HG02981 (cell line): ENCODE results near the gene KRT31.
"Not testable (repeated sequence)": the region's sequence is repeated elsewhere in the genome, so short reads cannot be mapped to it uniquely, and the experiment has no call there.

Experiments used
- ATAC-seq: cut with Tn5 transposase; IDR thresholded peaks from one replicate; pipeline ENCODE4 v1.9.1; 2021; ENCODE audit warnings: mild to moderate bottlenecking, moderate library complexity; ENCODE audit not compliant: unreplicated experiment

The KRT31 gene

DNA sequence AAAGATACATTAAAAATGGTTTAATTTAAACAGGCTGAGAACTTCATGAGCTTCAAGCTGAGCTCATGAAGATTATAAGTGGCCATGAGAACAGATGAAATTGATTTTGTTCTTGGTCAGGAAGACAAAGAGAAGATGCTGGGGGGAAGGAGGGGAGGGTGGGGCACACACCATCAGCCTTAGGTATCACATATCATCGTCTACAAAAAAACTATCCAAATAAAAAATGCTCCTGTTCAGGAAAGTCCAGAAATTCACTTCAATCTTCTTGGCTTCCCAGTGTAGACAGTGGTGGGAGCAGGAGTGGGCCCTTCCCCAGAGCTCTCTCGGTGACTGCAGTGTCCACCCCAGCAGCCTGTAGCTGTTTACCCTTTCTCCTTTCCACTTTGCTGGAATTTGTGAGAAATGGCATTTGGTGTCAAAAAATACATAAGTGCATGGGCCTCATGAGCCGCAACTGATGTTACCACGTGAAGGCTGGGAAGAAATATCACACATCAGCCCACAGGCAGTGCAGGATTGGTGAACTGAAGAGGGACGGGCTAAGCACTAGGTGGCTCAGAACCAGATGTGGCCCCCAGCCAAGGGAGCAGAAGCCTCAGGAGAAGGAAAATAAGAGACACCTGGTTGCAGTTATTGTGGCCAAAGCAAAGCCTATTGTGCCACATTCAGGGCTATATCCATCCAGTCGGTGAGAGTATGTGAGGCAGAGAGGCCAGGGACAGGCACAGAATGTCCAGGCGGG, 20.9 kb upstream of the KRT31 start:
- ATAC-seq, result no peak

DNA sequence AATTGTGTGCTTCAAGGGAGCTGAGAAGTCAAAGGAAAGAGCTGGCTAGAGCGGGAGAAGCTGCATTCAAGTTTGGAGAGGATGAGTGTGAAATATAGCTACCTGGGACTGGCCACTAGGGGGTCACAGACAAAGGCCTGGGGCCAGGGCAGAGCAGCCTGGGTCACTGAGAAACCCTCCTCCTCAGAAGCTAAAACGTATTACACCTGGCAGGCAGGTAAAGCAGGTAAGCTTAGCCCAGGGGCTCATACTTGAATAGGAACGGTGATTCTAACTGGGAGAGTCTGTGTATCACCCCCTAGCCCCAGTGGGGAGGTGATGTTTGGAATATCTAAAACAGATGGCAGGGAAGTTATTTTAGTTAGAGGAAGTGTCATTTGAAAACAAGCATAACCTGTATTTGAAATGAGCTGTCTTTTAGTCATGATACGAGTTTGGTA, 20.2 kb upstream of the KRT31 start:
- no peak for ATAC-seq

DNA sequence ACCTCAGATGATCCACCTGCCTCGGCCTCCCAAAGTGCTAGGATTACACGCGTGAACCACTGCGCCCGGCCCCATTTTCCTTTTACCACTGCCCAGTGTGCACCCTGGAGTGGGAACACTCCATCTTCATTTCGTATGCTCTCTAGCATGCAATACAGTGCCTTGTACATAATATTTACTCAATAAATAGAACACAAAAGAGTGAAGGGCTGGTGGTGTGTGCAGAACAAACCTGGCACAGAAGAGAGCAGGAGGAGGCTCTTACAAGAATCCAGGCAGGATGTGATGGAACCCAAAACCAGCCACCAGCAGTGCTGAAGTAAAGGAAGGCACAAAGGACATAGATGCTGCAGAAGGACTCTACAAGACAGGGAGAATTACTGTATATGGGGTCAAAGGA, 19.7 kb upstream of the KRT31 start:
- ATAC-seq, result no peak

DNA sequence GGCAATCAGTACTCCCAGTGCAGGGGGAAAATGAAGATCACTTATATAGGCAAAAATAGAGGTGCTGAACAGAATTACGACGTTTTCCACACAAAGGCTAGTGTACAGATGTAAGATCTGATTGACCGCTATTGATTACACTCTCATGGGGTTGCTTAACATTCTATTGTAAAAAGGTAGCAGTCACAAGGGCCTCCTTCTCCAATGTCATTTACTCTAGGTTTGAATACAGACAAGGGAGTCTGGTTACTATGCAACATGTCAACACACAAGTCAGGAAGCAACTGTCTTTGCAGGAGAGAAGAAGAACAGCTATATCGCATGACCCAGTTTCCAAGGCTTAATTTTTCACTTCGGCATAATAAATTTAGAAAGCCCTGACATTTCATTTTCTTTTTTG, 19.1 kb upstream of the KRT31 start:
- no peak for ATAC-seq

DNA sequence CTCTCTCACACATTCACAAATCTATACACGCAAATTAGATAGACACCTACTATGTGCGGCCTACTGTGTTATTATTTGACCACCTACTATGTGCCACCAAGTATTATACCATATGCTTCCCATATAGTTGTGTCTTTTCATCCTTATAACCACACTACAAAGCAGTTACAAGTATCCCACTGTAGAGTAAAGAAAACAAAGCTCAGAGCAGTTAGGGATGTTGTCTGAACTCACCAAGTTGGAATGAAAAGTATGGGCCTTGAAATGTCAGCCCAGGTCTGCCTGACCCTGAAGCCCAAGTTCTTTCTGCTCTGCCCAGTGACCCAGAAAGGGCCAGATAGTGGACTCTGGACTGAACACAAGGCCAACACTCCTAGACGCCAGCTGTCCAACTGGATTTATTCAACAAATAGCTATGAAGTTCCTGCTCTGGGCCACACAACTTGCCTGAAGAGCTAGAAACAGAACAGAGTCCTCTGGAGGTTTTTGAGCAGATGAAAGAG, 18.5 kb upstream of the KRT31 start:
- no peak for ATAC-seq

DNA sequence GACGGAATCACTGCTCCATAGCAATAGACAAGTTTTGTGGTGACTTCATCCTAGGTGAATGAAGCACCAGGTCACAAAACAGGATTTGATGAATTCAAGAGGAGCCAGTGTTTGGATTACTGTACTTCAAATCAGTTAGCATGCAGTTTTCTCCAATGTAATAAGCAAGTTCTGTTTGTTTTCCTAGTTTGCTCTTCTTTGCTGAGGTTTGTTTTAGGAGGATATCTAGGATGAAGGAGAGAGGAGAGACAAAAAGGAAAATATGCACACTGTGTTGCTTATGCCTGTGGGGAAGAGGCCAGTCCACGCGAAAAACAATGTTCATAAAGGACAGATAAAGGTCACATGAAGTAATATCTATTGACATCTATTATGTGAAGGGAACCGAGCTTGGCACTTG, 18.0 kb upstream of the KRT31 start:
- ATAC-seq, result no peak

DNA sequence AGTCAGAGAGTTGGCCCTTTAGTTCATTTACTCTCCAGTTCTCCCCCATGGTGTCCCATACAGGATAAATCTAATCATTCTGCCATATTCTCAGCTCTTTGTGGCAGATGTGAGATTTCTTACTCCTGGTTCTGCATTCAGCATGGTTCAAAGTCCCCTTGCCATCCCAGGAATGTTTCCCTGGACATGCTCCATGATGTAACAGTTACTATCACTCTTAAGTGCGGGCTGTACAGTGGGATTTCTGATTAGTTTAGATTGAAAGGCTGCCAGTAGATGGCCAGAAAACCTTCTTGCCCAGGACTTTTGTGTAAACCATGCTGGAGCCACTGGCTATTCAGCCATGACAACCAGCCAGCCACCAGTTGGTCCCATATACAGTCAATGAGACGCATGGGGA, 16.6 kb upstream of the KRT31 start:
- no peak for ATAC-seq

DNA sequence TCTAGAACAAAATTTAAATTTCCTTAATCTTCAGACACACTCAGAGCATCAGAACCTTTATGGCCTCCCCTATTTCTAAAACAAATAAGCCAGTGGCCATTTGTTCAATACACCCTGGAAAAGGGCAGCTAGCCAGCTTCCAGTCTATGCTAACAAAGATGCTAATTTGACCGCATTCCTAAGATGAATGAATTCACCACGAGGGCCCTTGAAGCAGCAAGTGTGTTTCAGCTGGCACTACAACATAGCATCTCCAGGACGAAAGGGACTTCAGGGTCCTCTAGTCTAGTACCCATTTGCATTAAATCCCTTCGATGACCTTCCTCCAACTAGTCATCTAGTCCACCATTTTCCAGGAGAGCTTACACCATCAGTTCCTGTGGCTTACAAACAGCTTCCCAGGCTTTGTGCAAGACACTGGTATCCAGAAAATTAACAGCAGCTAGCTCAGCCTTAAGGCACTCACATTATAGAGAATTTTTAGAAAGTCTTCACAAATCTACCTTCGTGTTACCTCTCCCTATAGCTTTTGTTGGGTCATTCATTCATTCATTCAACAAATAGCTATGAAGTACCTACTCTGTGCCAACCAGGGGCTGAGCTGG, 16.0 kb upstream of the KRT31 start:
- ATAC-seq, result no peak

DNA sequence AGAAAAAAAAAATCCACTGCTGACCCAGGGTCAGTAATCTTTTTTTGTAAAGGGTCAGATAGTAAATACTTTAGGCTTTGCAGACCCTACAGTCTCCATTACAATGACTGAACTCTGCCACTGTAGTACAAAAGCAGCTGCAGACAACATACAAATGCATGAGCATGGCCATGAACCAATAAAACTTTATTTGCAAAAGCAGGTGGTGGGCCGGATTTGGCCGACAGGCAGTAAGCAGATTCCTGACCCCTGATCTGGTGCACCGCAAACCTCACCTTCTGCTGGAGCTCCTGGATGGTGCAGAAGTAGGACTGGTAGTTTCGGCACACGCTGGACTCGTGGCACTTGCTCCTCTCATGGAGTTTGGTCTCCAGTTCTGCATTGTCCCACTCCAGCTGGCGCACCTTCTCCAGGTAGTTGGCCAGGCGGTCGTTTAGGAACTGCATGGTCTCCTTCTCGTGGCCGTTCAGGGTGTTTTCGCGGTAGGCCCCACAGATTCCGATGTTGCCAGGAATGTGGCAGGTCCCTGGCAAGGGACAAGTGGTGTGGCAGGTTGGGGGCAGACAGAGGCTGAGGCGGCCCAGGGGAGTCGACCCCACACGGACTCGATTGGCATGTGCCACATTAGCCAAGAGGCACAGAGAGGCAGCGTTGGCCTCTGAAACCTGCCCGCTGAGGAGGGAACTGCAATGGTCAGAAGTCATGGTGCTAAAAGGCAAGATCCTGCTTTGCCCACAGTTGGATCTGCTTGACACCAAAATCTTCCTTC, 13.8 kb upstream of the KRT31 start:
- ATAC-seq, result no peak

DNA sequence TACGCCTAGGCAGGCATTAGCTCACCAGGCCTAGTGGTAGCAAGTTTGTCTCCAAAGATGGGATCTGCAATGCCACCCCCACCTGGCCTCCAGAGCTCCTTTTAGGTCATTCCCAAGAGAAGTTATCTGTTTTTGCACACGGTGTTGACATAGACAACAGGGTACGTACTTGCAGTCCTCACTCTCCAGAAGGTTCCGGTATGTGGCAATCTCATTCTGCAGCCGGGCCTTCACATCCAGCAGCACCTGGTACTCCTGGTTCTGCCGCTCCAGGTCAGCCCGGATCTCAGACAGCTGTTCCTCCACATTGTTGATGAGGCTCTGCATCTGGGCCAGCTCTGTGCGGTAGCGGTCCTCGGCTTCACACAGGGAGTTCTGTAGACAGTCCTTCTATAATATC, 9.8 kb upstream of the KRT31 start:
- ATAC-seq, result no peak

DNA sequence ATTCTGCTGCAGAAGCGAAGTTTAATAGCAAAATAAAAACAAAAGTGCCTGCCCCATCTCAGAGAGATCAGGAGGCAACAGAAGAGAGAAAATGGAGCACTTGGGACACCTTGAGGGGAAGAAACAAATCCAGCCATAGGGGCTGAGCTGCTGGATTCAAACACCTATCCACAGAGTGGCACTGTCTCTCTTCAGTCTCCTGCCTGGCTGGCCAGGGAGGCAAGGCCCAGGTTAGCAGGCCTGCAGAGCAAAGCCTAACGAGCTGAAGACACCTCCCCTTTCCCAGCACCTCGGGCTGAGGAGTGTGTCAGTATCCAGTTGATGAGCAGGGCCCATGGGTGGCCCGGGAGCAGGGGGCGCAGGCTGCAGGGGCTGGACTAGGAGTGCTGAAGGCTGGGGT, 8.8 kb upstream of the KRT31 start:
- ATAC-seq, result no peak

DNA sequence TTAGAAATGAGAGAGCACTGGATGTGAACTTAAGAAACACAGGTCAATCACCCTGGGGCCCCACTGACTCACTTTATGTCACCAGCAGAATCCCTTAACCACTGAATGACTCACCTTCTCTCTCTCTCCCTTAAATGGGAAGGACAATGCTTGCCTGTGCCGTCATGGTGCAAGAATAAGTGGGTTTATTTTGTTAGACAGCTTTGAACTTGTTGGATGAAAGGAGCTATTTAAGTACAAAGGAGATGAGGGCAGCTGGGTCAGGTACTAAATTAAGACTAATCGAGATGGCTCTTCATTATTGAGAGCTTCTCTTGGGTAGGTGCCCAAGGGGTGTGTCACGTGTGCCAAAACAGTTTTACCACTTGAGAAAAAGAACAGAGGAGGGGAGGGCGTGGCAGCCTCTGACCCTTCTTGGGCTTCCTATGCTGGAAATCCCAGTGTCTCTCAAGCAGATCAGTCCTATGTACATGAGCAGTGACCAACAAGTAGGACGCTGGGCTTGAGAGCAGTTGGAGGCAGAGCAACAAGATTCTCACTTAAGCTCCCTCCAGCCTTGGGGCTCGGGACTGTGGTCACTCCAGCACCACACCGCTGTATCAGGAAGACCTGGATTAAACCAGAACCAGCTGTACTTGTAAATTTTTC, 6.7 kb upstream of the KRT31 start:
- ATAC-seq, result no peak

DNA sequence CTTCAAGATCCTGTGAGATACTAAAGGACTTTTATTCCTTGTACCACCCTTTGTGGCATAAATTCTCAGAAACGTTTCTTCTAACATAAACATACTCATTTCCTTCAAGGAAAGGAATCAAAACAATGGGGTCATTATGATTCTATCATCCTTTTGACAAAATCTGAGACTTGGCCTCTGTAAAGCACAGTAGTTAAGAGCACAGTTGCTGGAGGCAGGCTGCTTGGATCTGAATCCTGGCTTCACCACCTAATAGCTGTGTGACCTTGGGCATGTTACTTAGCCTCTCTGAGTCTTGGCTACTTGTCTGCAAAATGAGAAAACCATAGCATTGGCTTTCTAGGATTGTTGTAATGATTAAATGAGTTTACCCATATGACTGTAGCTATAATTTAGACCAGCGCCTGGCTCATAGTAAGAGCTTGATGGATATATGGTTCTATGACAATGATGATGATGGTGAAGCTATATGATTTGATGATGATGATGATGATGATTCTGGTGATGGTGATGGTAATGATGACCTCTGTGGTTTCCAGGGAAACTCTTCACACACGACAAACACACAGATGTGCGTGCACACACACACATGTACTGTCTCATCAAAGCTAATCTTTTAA, 6.1 kb upstream of the KRT31 start:
- ATAC-seq, result no peak

DNA sequence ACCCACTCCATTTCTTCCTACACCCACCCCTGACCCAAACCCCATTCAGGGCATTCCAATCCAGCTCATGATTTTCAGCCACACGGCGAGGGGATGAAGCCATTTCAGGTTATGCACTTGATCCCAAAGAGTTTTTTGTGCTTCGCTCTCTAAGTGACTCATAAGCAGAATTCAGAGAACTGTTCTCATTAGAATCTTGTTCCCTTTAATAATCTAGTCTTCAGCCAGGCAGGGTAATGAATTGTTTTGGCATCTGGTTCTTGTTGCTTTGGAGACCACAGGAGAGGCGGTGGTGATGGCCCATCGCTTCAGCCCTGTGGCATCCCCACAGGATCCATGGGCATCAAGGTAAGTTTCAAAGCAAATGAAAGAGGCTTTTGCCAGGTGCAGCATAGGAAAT, 4.8 kb upstream of the KRT31 start:
- no peak for ATAC-seq

DNA sequence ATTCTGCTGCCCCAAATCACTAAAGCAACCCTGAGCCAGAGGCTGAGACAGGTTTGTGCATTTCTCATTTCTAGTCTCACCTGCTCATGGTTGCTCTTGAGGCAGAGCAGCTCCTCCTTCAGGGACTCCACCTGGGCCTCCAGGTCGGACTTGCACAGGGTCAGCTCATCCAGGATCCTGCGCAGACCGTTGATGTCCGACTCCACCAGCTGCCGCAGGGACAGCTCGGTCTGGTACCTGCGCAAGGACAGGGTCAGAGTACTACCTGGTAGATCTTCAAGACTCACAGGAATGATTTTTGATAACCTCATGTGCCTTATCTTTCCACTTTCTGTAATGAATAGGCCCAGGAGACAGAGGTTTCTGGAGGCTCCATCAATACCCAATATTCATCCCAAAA, 1.1 kb downstream of the KRT31 start:
- ATAC-seq, result no peak

DNA sequence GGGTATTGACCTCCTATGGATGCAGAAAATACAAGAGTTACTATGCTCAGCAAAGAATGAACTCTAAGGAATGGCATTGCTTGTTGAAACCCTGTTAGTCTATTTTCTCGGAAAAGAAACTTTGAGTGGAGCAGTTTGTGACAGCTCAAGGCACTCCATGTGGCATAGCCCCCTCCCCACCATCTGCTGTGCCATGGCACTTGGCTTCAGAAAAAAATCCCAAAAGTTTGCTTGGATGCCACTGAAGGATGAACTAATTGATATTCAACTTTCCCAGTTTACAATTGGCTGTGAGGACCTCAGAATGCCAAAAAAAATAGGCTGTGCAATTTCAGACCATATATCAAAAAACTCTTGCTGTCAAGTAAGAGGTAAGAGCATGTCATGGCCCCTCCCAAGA, 1.8 kb downstream of the KRT31 start:
- ATAC-seq, result no peak

DNA sequence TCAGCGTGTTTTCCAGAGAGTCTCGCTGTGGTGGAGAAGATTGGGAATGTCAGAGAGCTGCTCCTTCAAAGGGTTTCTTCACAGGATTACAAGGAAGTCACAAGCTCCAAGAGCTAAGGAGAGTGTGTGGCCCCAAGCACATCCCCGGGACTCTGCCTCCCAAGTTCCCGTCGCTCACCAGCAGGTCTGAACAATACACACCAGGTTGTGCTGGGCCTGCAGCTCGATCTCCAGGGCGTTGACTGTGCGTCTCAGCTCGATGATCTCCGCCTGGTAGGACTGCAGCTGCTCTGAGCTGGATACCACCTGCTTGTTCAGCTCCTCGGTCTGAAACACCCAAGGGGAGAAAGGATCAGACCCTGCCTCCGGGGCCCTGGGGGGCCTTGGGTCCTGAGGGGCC, 2.4 kb downstream of the KRT31 start:
- not testable (repeated sequence) for ATAC-seq

DNA sequence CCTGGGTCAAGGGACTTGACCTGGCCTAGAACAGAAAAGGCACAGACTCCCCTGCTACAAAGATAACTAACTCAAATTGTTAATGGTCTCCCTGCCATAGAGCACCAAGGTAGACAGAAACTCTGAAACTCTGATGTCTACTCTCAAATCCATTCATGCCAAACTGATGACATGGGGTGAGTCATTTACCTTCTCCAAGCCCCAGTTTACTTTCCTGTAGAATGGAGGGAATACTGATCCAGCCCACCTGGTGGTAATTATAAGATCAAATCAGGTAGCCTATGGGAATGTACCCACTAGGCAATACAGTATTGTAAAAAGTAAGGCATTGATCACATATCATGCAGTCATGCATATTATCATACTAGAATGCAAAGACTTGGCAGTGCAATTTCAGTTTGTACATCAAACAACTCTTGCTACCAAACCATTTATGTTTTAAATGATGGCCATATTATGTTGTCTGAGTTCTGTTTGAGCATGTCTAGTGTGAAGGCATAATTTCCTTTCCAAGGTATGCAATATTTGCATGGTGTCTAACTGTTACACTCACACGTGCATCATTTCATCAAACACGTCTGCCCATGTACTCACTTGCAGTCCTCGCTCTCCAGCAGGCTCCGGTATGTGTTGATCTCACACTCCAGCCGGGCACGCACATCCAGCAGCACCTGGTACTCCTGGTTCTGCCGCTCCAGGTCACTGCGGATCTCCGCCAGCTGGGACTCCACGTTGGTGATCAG, 3.0 kb downstream of the KRT31 start:
- ATAC-seq, result no peak

DNA sequence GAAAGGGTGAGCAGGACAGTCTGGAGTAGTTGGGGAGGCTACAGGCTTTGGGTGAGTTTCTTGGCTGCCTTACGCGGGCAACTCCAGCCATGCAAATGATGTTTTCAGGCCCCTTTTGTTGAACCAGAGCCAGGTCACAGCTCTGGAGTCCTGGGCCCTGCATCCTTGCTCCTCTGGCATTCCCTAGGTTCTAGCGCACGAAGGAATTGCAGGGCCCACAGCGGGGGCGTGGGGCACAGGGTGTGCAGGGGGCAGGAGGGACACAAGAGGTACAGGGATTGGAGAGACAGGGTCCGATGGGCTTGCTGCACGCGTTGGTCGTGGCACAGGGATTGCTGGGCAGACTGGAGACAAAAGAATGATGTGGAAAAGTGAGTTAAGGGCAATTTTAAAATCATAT, 3.6 kb downstream of the KRT31 start:
- ATAC-seq, result no peak

DNA sequence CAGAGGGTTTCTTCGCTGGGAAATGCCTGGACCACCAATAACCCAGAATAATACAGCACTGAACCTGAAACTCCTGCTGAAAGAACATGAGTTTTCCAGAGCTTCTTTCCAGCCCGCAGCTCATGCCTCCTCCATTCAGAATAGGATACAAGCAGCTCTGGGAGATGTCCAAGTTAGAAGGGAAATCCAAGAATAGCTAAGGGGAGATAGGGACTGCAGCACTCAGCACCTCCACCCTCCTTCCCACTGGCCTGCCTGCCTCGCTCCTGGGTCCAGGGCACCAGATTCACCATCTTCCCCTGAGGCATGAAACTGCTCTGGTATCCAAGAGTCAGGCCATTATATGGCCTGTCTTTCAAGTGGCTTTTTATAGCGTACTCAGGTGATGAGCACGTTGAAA, 4.1 kb downstream of the KRT31 start:
- no peak for ATAC-seq
